Mucosa of rectum (tissue), 2 donors: ENCODE measurements around the gene TSSC4.

Source experiments
- H3K27ac ChIP-seq, 2 donors: one replicate each; pipeline ENCODE4 v1.7.0; 2013; ENCODE audit warnings: inconsistent platforms in 2 of 2, low read depth in 2 of 2, low read length in 2 of 2
- H3K27me3 ChIP-seq, 2 donors: one replicate each; pipeline ENCODE4 v1.7.0; 2013; ENCODE audit warnings: low read length in 2 of 2; ENCODE audit not compliant: control insufficient read depth in 2 of 2, insufficient read depth in 2 of 2
- H3K36me3 ChIP-seq, 2 donors: one replicate each; pipeline ENCODE4 v1.7.0; 2013; ENCODE audit warnings: low read length in 2 of 2; ENCODE audit not compliant: control insufficient read depth in 2 of 2, insufficient read depth in 2 of 2
- H3K4me1 ChIP-seq, 2 donors: one replicate each; pipeline ENCODE4 v1.7.0; 2013; ENCODE audit warnings: low read length in 2 of 2, mild to moderate bottlenecking in 1 of 2; ENCODE audit not compliant: control insufficient read depth in 2 of 2, insufficient read depth in 2 of 2
- H3K4me3 ChIP-seq, 2 donors: one replicate each; pipeline ENCODE4 v1.7.0; 2013; ENCODE audit warnings: low read length in 2 of 2
- H3K9ac ChIP-seq, 2 donors: one replicate each; pipeline ENCODE4 v1.7.0; 2013; ENCODE audit warnings: low read length in 2 of 2, low read depth in 1 of 2, mild to moderate bottlenecking in 1 of 2
- H3K9me3 ChIP-seq, 2 donors: one replicate each; pipeline ENCODE4 v1.7.0; 2013; ENCODE audit warnings: low read length in 2 of 2; ENCODE audit not compliant: control insufficient read depth in 2 of 2
- donor health status: healthy.
- donor health status: Normal muscosa, but diverticular disease.

Gene TSSC4

GRCh38 chr11:2441171-2441570 is 40.6 kb downstream of the TSSC4 start:
- no peaks in the 10 kb centered on the region for H3K9me3 ChIP-seq
- no peaks in the 10 kb centered on the region for H3K27me3 ChIP-seq
- H3K36me3 ChIP-seq, result no peaks in the 10 kb centered on the region
- no peak overlapping the region for H3K4me3 ChIP-seq
- peak overlapping the region; percentile 23 to 49 for H3K27ac ChIP-seq
- no peak overlapping the region for H3K9ac ChIP-seq
- peaks cover 27% of the 10 kb centered on the region in 2 donors for H3K4me1 ChIP-seq

GRCh38 chr11:2442589-2442988 is 42.0 kb downstream of the TSSC4 start:
- peak overlapping the region in 1 of 2 donors; percentile 75 for H3K27ac ChIP-seq
- no peaks in the 10 kb centered on the region for H3K27me3 ChIP-seq
- H3K9me3 ChIP-seq, result no peaks in the 10 kb centered on the region
- H3K4me3 ChIP-seq, result no peak overlapping the region
- H3K9ac ChIP-seq, result peak overlapping the region in 1 of 2 donors; percentile 0
- H3K4me1 ChIP-seq, result peaks cover 36 to 41% of the 10 kb centered on the region in 2 donors
- H3K36me3 ChIP-seq, result no peaks in the 10 kb centered on the region

- no peaks in the 10 kb centered on the region for H3K27me3 ChIP-seq
- H3K36me3 ChIP-seq, result no peaks in the 10 kb centered on the region
- H3K4me3 ChIP-seq, result peak overlapping the region; percentile 31 to 74
- H3K9ac ChIP-seq, result peak overlapping the region in 1 of 2 donors; percentile 67
- no peaks in the 10 kb centered on the region for H3K9me3 ChIP-seq
- peak overlapping the region; percentile 23 to 75 for H3K27ac ChIP-seq
- H3K4me1 ChIP-seq, result peaks cover 36 to 41% of the 10 kb centered on the region in 2 donors
These were observed 42.9 kb downstream of the TSSC4 start for GRCh38 chr11:2443406-2443805.

GRCh38 chr11:2443881-2444820 is 43.6 kb downstream of the TSSC4 start, which contains the start of gene TRPM5:
TRPM5 (minus strand) TSS chr11:2444514; CDS start chr11:2423036, 21,478 bp downstream.
- H3K27ac ChIP-seq, result peak within 1 kb of the TSS; percentile 70 to 75
- H3K9me3 ChIP-seq, result no peaks in the 10 kb centered on the region
- peaks cover 36 to 41% of the 10 kb centered on the region in 2 donors for H3K4me1 ChIP-seq
- H3K4me3 ChIP-seq, result peak within 1 kb of the TSS; percentile 70 to 74
- H3K27me3 ChIP-seq, result no peaks in the 10 kb centered on the region
- no peaks in the 10 kb centered on the region for H3K36me3 ChIP-seq
- H3K9ac ChIP-seq, result peak within 1 kb of the TSS; percentile 61 to 74

DNA sequence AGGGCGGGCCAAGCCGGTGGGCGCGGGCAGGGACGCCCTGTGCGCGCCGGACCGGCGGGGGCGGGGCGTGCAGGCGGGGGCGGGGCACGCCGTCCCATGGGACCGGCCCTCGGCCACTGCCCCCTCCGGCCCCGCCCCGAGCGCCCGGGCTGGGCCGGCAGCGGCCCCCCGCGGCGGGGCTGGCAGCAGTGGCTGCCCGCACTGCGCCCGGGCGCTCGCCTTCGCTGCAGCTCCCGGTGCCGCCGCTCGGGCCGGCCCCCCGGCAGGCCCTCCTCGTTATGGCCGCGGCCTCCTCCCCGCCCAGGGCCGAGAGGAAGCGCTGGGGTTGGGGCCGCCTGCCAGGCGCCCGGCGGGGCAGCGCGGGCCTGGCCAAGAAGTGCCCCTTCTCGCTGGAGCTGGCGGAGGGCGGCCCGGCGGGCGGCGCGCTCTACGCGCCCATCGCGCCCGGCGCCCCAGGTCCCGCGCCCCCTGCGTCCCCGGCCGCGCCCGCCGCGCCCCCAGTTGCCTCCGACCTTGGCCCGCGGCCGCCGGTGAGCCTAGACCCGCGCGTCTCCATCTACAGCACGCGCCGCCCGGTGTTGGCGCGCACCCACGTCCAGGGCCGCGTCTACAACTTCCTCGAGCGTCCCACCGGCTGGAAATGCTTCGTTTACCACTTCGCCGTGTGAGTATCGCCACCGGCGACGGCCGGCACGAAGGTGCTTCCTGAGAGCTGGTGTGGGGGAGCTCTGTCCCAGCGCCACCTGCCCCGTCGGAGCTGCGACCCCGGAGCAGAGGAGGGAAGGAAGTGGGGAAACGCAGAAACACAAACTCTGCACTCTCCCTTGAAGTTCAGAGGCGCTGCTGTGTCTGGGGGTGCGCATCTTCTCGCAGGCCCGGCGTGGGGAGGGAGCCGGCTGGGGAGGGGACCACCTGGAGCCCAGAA is 44.5 kb downstream of the TSSC4 start, which contains the start of gene KCNQ1:
Gene KCNQ1, plus strand, starts transcription at position 188 of the 925 bp plus-strand sequence. Its CDS starts 91 bp downstream, at position 279.
- no peaks in the 10 kb centered on the region for H3K36me3 ChIP-seq
- peak within 1 kb of the TSS; percentile 61 to 74 for H3K9ac ChIP-seq
- no peaks in the 10 kb centered on the region for H3K27me3 ChIP-seq

DNA sequence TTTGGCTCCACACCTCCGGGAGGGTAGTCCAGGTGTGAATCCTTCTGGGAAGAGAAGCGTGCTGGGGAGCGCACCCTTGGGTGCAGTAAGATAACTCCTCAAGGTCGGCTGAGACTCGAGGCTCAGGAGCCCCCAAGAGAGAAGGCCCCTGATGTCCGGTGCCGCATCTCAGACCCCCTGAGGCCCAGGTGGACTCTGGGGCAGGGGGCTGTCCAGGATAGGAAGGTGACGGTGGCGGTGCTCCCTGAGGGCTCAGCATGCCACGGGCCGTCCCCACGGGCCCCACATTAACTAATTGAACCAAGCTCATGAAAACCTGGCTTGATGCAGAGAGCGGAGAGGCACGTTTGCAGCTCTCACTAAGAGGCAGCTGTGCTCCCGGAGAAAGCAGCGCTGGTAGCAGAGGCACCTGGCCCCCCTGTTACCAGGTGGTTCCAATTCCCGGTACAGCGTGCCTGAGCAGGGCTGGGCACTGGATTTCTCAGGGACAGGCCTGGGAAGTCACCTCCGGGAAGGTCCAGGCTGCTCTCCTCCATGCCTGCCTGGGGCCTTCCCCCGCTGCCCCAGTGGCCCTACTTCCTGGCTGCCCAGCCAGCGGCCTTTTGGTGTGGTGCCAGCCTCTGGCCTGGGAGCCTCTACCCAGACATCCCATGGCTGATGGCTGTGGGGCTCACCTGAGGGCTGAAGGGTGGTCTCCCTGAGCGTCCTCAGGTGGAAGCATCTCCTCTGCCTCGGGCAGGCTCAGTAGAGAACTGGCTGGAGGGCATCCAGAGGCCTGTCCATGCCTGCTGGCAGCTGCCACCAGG is 45.4 kb downstream of the TSSC4 start:
- Histone ChIP-seq H3K27me3 (no peaks in the 10 kb centered on the region), H3K27ac (peak overlapping the region; percentile 34 to 45), H3K4me1 (peaks cover 32 to 36% of the 10 kb centered on the region in 2 donors)

More for the DNA sequence above, 44.5 kb downstream of the TSSC4 start, which contains the start of gene KCNQ1:
- peaks cover 36 to 41% of the 10 kb centered on the region in 2 donors for H3K4me1 ChIP-seq
- peak within 1 kb of the TSS; percentile 70 to 74 for H3K4me3 ChIP-seq
- H3K27ac ChIP-seq, result peak within 1 kb of the TSS; percentile 70 to 75
- H3K9me3 ChIP-seq, result no peaks in the 10 kb centered on the region

DNA sequence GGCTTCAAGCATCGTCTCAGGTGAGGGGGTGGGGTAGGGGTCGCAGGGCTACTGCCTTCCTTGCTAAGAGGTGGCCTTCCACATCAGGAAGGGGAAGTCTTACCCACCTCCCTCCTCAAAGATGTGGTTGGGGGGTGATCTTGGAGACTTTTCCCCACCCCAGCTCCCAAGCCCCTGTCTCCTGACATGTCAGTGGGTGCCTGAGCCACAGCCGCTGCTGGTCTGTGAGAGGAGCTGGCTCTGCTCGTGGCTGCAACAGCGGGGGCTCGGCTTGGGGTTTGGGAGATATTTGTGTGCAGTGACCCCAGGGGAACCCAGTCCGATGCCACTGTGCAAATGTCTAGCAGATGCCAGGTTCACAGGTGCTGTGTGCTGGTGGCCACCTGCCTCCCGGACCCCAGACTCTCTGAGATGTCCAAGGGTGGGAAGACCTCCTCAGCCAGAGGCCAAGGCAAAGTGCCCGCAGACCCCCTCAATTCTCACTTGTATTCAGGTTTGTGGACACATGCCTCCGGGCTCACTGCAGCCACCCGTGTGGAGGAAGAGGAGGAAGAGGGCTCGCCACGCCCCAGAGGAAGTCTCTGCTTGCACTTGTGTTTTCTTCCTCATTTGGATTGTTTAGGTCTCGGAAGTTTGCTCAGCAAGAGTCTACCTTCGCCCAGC is 46.2 kb downstream of the TSSC4 start:
- Histone ChIP-seq H3K9me3 (no peaks in the 10 kb centered on the region), H3K4me3 (peak overlapping the region; percentile 63 to 70), H3K9ac (peak overlapping the region; percentile 32 to 74), H3K4me1 (peaks cover 30 to 32% of the 10 kb centered on the region in 2 donors), H3K27me3 (no peaks in the 10 kb centered on the region), H3K36me3 (no peaks in the 10 kb centered on the region), H3K27ac (peak overlapping the region in 1 of 2 donors; percentile 34)

More for the DNA sequence above, 45.4 kb downstream of the TSSC4 start:
- Histone ChIP-seq H3K4me3 (peak overlapping the region; percentile 63 to 70), H3K9me3 (no peaks in the 10 kb centered on the region), H3K36me3 (no peaks in the 10 kb centered on the region), H3K9ac (peak overlapping the region; percentile 61 to 74)

- Histone ChIP-seq H3K36me3 (no peaks in the 10 kb centered on the region), H3K4me1 (peaks cover 24 to 28% of the 10 kb centered on the region in 2 donors), H3K9ac (peak overlapping the region; percentile 32 to 74), H3K27ac (no peak overlapping the region), H3K4me3 (peak overlapping the region; percentile 37 to 63), H3K27me3 (no peaks in the 10 kb centered on the region), H3K9me3 (no peaks in the 10 kb centered on the region)
These were observed 46.9 kb downstream of the TSSC4 start for GRCh38 chr11:2447253-2447950.
